Ureter (tissue), 1 donor: Measurements from ENCODE around the gene ITGAE. TPM values are rescaled to one million over a fixed set of nuclear protein-coding genes. Genes with fewer than 3 reads are reported as not detected.
"Not testable (repeated sequence)": the region's sequence is repeated elsewhere in the genome, so short reads cannot be mapped to it uniquely, and the experiment has no call there.

Experiments used
- DNase-seq: peaks from one replicate; pipeline ENCODE4 v3.0.0-alpha.2; 2020; ENCODE audit warnings: low spot score
- total RNA-seq: library from RNA; stranded (reverse); gene quantifications from one replicate; pipeline ENCODE4 v1.2.4, GENCODE V29; 2023
- donor health status: DM: yes; HTN: yes; CAD: no.

The ITGAE gene
- total RNA-seq, 1 donor from 2014 or later: 28.5 TPM

GRCh38 chr17:3795390-3796102 is 5.4 kb downstream of the ITGAE start:
- no peak for DNase-seq

- DNase-seq: no peak
These were observed 6.2 kb downstream of the ITGAE start for GRCh38 chr17:3794557-3795389.

- DNase-seq: not testable (repeated sequence)
These were observed 6.8 kb downstream of the ITGAE start for GRCh38 chr17:3794152-3794551.

- DNase-seq: not testable (repeated sequence)
These were observed 7.7 kb downstream of the ITGAE start for GRCh38 chr17:3793258-3793657.

GRCh38 chr17:3792481-3792880 is 8.5 kb downstream of the ITGAE start:
- DNase-seq: no peak

- no peak for DNase-seq
These were observed 12.8 kb downstream of the ITGAE start for GRCh38 chr17:3788200-3788599.

- DNase-seq: not testable (repeated sequence)
These were observed 15.7 kb downstream of the ITGAE start for GRCh38 chr17:3785323-3785722.

GRCh38 chr17:3782751-3783150 is 18.2 kb downstream of the ITGAE start:
- no peak for DNase-seq

- DNase-seq: no peak
These were observed 20.0 kb downstream of the ITGAE start for GRCh38 chr17:3780986-3781385.

- DNase-seq: no peak
These were observed 23.4 kb downstream of the ITGAE start for GRCh38 chr17:3777366-3778120.

GRCh38 chr17:3773966-3774365 is 27.0 kb downstream of the ITGAE start:
- DNase-seq: no peak

- DNase-seq: no peak
These were observed 27.5 kb downstream of the ITGAE start for GRCh38 chr17:3773511-3773910.

GRCh38 chr17:3772764-3773163 is 28.2 kb downstream of the ITGAE start:
- no peak for DNase-seq

GRCh38 chr17:3771140-3771539 is 29.8 kb downstream of the ITGAE start:
- DNase-seq: no peak

GRCh38 chr17:3770466-3770865 is 30.5 kb downstream of the ITGAE start:
- DNase-seq: no peak

GRCh38 chr17:3768769-3769168 is 32.2 kb downstream of the ITGAE start:
- no peak for DNase-seq

GRCh38 chr17:3768341-3768740 is 32.6 kb downstream of the ITGAE start:
- no peak for DNase-seq

GRCh38 chr17:3766779-3767178 is 34.2 kb downstream of the ITGAE start:
- no peak for DNase-seq

GRCh38 chr17:3765981-3766380 is 35.0 kb downstream of the ITGAE start:
- no peak for DNase-seq

GRCh38 chr17:3763777-3764170 is 37.2 kb downstream of the ITGAE start:
- no peak for DNase-seq

GRCh38 chr17:3762922-3763776 is 37.8 kb downstream of the ITGAE start:
- no peak for DNase-seq
